Kidney (tissue), 14 donors: ENCODE results near the gene COBLL1. TPM values are rescaled to one million over a fixed set of nuclear protein-coding genes. Genes with fewer than 3 reads are reported as not detected.

Source experiments
- DNase-seq, 5 donors: peaks; one replicate each; pipeline ENCODE4 v3.0.0-alpha.2; 2013 to 2020
- FAIRE-seq: peaks from 2 replicates; lab custom pipeline; 2012; peaks lifted over from hg19 to GRCh38; lab: Jason Lieb, UNC
- H3K27ac ChIP-seq, 2 donors: one replicate each; pipeline ENCODE4 v1.7.0; 2013; ENCODE audit warnings: low read depth in 2 of 2, low read length in 2 of 2, inconsistent platforms in 1 of 2
- H3K27me3 ChIP-seq: one replicate; pipeline ENCODE4 v1.7.1; 2013; ENCODE audit warnings: low read length, inconsistent platforms; ENCODE audit not compliant: control insufficient read depth, insufficient read depth
- H3K36me3 ChIP-seq, 3 donors: one replicate each; pipeline versions ENCODE4 v1.7.0 to v1.7.1; 2013; ENCODE audit warnings: low read length in 3 of 3, control low read depth in 1 of 3, inconsistent platforms in 1 of 3; ENCODE audit not compliant: insufficient read depth in 3 of 3, control insufficient read depth in 2 of 3
- H3K4me1 ChIP-seq, 3 donors: one replicate each; pipeline versions ENCODE4 v1.7.0 to v1.7.1; 2013; ENCODE audit warnings: low read length in 3 of 3, inconsistent platforms in 1 of 3, low read depth in 1 of 3; ENCODE audit not compliant: control insufficient read depth in 2 of 3, insufficient read depth in 2 of 3
- H3K4me3 ChIP-seq, 3 donors: one replicate each; pipeline versions ENCODE4 v1.7.0 to v1.8.1; 2013; ENCODE audit warnings: low read length in 3 of 3, control low read depth in 1 of 3, inconsistent platforms in 1 of 3
- H3K9ac ChIP-seq, 3 donors: one replicate each; pipeline versions ENCODE4 v1.7.0 to v1.7.1; 2013; ENCODE audit warnings: low read length in 3 of 3, control low read depth in 1 of 3, inconsistent platforms in 1 of 3
- H3K9me3 ChIP-seq, 3 donors: one replicate each; pipeline versions ENCODE4 v1.7.0 to v1.7.1; 2013; ENCODE audit warnings: low read length in 3 of 3, control low read depth in 1 of 3, inconsistent platforms in 1 of 3; ENCODE audit not compliant: control insufficient read depth in 2 of 3, insufficient read depth in 1 of 3
- intact Hi-C: fragments of 100-400 bp; cut with DNase I; formaldehyde crosslinking; loops from one replicate; pipeline ENCODE4 v1.11.1; 2022
- polyA plus RNA-seq: library from polyadenylated mRNA; stranded (reverse); fragments of 350-450 nt; fragmentation: Illumina TruSeq; extraction: RNeasy Lipid Tissue Mini Kit (QIAGEN cat#74804); gene quantifications from one replicate; pipeline ENCODE4 v1.2.3, GENCODE V29; 2014; ENCODE audit warnings: low read depth, low replicate concordance; ENCODE audit not compliant: insufficient read depth
- total RNA-seq: library from RNA; stranded (reverse); fragmentation: NEBNext Ultra II Directional; extraction: Animal tissue kit (Norgen Biotek cat#: 25700); gene quantifications from one replicate; pipeline ENCODE4 v1.2.1, GENCODE V29; 2021
- TF ChIP-seq, protein P1 (sequence below): IDR thresholded peaks from 3 replicates; pipeline ENCODE4 v1.5.1; 2012; ENCODE audit warnings: mild to moderate bottlenecking, moderate library complexity, borderline replicate concordance; ENCODE audit not compliant: insufficient read depth; ENCODE audit errors: extremely low read depth
- donor health status: control.
- donor health status: control.
- donor health status: control.
- donor health status: control.
- donor health status: control.
- donor health status: DM: yes; HTN: yes; CAD: no.
- donor health status: Normal renal cell carcinoma (clear cell type).

Gene COBLL1
- total and polyA plus RNA-seq, 2 donors from 2014 or later = 39.7 to 205 TPM

DNA sequence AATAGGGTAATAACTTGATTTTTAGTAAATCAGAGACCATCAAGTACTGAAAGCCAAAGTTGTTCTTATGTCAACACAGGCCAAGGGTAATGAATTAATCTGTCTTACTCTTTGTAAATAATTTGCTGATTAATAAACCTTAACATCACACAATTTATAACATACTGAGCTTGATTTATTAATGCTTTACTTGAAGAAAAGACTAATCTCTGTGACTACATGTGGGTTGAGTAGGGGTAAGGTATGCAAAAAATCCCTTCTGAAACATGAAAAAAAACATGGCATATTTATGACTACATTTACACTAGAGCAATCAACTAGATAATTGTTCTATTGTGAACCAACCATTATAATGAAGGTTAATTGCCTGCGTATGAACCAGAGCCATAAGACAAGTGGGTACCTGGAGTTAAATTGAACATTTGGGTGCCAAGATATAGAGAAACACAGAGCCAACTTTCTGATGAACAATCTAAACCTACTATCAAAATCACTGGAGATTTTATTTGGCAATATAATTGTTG lies 152.7 kb downstream of the COBLL1 start:
- Histone ChIP-seq H3K9me3 (no peaks in the 10 kb centered on the region), H3K4me1 (peaks cover 0 to 6% (median 0%) of the 10 kb centered on the region in 3 donors), H3K36me3 (peaks cover 0 to 20% (median 0%) of the 10 kb centered on the region in 3 donors), H3K9ac (no peak overlapping the region), H3K27ac (no peak overlapping the region), H3K4me3 (no peak overlapping the region), H3K27me3 (no peaks in the 10 kb centered on the region)
- DNase-seq = peak in 2 of 5 donors; percentile 44 to 54
- TF ChIP-seq, protein P1, sequence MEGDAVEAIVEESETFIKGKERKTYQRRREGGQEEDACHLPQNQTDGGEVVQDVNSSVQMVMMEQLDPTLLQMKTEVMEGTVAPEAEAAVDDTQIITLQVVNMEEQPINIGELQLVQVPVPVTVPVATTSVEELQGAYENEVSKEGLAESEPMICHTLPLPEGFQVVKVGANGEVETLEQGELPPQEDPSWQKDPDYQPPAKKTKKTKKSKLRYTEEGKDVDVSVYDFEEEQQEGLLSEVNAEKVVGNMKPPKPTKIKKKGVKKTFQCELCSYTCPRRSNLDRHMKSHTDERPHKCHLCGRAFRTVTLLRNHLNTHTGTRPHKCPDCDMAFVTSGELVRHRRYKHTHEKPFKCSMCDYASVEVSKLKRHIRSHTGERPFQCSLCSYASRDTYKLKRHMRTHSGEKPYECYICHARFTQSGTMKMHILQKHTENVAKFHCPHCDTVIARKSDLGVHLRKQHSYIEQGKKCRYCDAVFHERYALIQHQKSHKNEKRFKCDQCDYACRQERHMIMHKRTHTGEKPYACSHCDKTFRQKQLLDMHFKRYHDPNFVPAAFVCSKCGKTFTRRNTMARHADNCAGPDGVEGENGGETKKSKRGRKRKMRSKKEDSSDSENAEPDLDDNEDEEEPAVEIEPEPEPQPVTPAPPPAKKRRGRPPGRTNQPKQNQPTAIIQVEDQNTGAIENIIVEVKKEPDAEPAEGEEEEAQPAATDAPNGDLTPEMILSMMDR = no peak
- intact Hi-C loops = no loop called here
- no peak for FAIRE-seq

DNA sequence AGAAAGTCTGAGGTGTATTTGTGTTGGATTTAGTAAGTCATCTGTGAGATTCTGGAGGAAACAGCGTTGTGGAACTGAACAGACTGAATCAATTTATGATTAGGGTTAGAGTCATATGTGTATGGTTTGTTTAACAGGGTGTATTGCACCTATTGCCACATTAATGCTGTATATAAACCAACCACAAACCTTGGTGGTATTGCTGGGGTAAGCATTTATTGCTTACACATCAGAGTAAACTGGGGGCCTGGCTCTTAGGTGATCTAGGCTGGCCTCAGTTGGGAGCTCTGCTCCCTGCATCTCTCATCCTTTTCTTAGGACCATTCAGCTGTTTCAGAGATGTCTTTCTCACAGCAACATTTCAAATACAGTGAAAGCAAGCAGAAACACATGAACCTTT lies 160.6 kb downstream of the COBLL1 start:
- no peak for FAIRE-seq

DNA sequence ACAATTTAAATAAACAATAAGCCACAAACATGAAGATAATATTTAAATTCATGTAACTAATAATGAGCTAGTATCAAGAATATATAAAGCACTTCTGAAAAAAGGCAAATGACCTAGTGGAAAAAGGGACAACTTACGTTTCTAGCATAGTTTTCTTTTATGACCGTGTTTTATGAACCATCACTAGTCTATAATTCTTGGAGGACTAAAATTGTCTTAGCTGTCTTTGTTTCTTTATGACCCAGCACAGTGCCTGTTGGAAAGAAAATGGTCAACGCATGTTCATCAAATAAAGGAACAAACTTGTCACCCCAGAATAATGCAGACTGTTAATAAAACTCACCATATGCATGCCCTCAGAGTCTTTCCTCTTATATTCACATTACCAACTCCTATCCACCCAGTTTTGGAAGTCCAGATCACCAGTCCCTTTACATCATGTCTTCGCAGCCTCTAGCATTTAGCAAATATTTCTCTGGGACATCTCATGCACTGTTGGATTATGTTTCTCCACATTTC lies 162.9 kb downstream of the COBLL1 start:
- DNase-seq = peak in 2 of 5 donors; percentile 57 to 72

More for the DNA sequence above, 160.6 kb downstream of the COBLL1 start:
- H3K9me3 ChIP-seq = no peaks in the 10 kb centered on the region
- no peak overlapping the region for H3K27ac ChIP-seq
- H3K9ac ChIP-seq = no peak overlapping the region
- no peak overlapping the region for H3K4me3 ChIP-seq
- no peaks in the 10 kb centered on the region for H3K27me3 ChIP-seq
- no peaks in the 10 kb centered on the region for H3K4me1 ChIP-seq
- H3K36me3 ChIP-seq = peaks cover 0 to 12% (median 0%) of the 10 kb centered on the region in 3 donors
- TF ChIP-seq, protein P1 = no peak
- intact Hi-C loops = no loop called here
- DNase-seq = no peak

More for the DNA sequence above, 162.9 kb downstream of the COBLL1 start:
- TF ChIP-seq, protein P1 = no peak
- intact Hi-C loops = no loop called here
- Histone ChIP-seq H3K36me3 (peaks cover 0 to 12% (median 0%) of the 10 kb centered on the region in 3 donors), H3K27me3 (no peaks in the 10 kb centered on the region), H3K4me1 (no peaks in the 10 kb centered on the region), H3K9ac (no peak overlapping the region), H3K9me3 (no peaks in the 10 kb centered on the region), H3K4me3 (no peak overlapping the region), H3K27ac (no peak overlapping the region)
- FAIRE-seq = no peak
